Measurements from ENCODE around the gene R3HDM4.

R3HDM4 gene

GRCh38 chr19:889662-890295 lies 23.2 kb downstream of the R3HDM4 start:
- Histone ChIP-seq H3K27ac (replicated peaks) (no peak overlapping the region), H3K4me3 (replicated peaks; ENCODE audit: insufficient read depth, low read length) (no peak overlapping the region), H3K27me3 (ENCODE audit: insufficient read depth, poor library complexity, severe bottlenecking) (no peaks in the 10 kb centered on the region)
- no peak for TF ChIP-seq SPI1 (IDR thresholded peaks at IDR 0.05; ENCODE audit: borderline replicate concordance, low read depth)
- TF ChIP-seq CTCF (IDR thresholded peaks at IDR 0.05; ENCODE audit: insufficient read depth, low read length): no peak
- TF ChIP-seq REST (IDR thresholded peaks at IDR 0.05; ENCODE audit: insufficient replicate concordance, low read depth): no peak
- TF ChIP-seq POLR2AphosphoS5 (IDR thresholded peaks at IDR 0.05; ENCODE audit: low read depth): no peak
- no peak for TF ChIP-seq GABPA (IDR thresholded peaks at IDR 0.05; ENCODE audit: low read depth)
- no peak for DNase-seq (ENCODE audit: low read depth in 1 of 2, low spot score in 1 of 2)

- H3K4me3 ChIP-seq (replicated peaks; ENCODE audit: insufficient read depth, low read length): no peak overlapping the region
- DNase-seq (ENCODE audit: low read depth in 1 of 2, low spot score in 1 of 2): no peak
- no peaks in the 10 kb centered on the region for H3K27me3 ChIP-seq (ENCODE audit: insufficient read depth, poor library complexity, severe bottlenecking)
- H3K27ac ChIP-seq (replicated peaks): no peak overlapping the region
- TF ChIP-seq CTCF (IDR thresholded peaks at IDR 0.05; ENCODE audit: insufficient read depth, low read length) (no peak), SPI1 (IDR thresholded peaks at IDR 0.05; ENCODE audit: borderline replicate concordance, low read depth) (no peak), POLR2AphosphoS5 (IDR thresholded peaks at IDR 0.05; ENCODE audit: low read depth) (no peak), GABPA (IDR thresholded peaks at IDR 0.05; ENCODE audit: low read depth) (no peak), REST (IDR thresholded peaks at IDR 0.05; ENCODE audit: insufficient replicate concordance, low read depth) (no peak)
Measured at GRCh38 chr19:888581-889385, 24.2 kb downstream of the R3HDM4 start.

- TF ChIP-seq POLR2AphosphoS5 (IDR thresholded peaks at IDR 0.05; ENCODE audit: low read depth) (no peak), SPI1 (IDR thresholded peaks at IDR 0.05; ENCODE audit: borderline replicate concordance, low read depth) (no peak), REST (IDR thresholded peaks at IDR 0.05; ENCODE audit: insufficient replicate concordance, low read depth) (no peak), GABPA (IDR thresholded peaks at IDR 0.05; ENCODE audit: low read depth) (no peak), CTCF (IDR thresholded peaks at IDR 0.05; ENCODE audit: insufficient read depth, low read length) (no peak)
Measured at GRCh38 chr19:887599-887998, 25.4 kb downstream of the R3HDM4 start.

More at GRCh38 chr19:887599-887998, 25.4 kb downstream of the R3HDM4 start:
- Histone ChIP-seq H3K4me3 (replicated peaks; ENCODE audit: insufficient read depth, low read length) (no peak overlapping the region), H3K27me3 (ENCODE audit: insufficient read depth, poor library complexity, severe bottlenecking) (no peaks in the 10 kb centered on the region), H3K27ac (replicated peaks) (no peak overlapping the region)
- no peak for DNase-seq (ENCODE audit: low read depth in 1 of 2, low spot score in 1 of 2)

Measured in HL-60 (cell line).